Activated CD8-positive, alpha-beta T cell treated with anti-CD3 and anti-CD28 coated beads for 36 hours (primary cell): Measurements from ENCODE around the gene JAG2. TPM values are rescaled to one million over a fixed set of nuclear protein-coding genes. Genes with fewer than 3 reads are reported as not detected.

Source experiments
- ATAC-seq: fragments of 200-7000 bp; cut with Tn5 transposase; one replicate; pipeline ENCODE4 v1.10.0; 2021; ENCODE audit warnings: mild to moderate bottlenecking, moderate library complexity
- CTCF ChIA-PET: fragments of 350-600 bp; sonication (Branson Sonifier 250); formaldehyde crosslinking; loops from one replicate; lab custom pipeline; 2021; ENCODE audit warnings: antibody characterized with exemption; lab: Charles Lee
- POLR2A ChIA-PET: fragments of 350-600 bp; sonication (Branson Sonifier 250); formaldehyde crosslinking; loops from one replicate; lab custom pipeline; 2021; ENCODE audit warnings: antibody characterized with exemption; lab: Charles Lee
- DNase-seq: peaks from one replicate; pipeline ENCODE4 v3.0.0-alpha.2; 2020
- H3K27ac Mint-ChIP-seq: one replicate; pipeline ENCODE4 v1.8.0; 2021; ENCODE audit warnings: mild to moderate bottlenecking, mixed read lengths
- H3K27me3 Mint-ChIP-seq: one replicate; pipeline ENCODE4 v1.8.0; 2021; ENCODE audit warnings: mixed read lengths
- H3K36me3 Mint-ChIP-seq: one replicate; pipeline ENCODE4 v1.8.0; 2021; ENCODE audit warnings: low read depth, mixed read lengths
- H3K4me1 Mint-ChIP-seq: one replicate; pipeline ENCODE4 v1.8.0; 2021; ENCODE audit warnings: low read depth, mixed read lengths
- H3K4me3 Mint-ChIP-seq: one replicate; pipeline ENCODE4 v1.8.0; 2021; ENCODE audit warnings: mild to moderate bottlenecking, moderate library complexity, mixed read lengths
- H3K9me3 Mint-ChIP-seq: one replicate; pipeline ENCODE4 v1.8.0; 2021; ENCODE audit warnings: mixed read lengths
- CTCF ChIP-seq: fragments of 200-600 bp; IDR thresholded peaks from one replicate; pipeline ENCODE4 v1.8.0; 2022; ENCODE audit warnings: antibody characterized with exemption, mild to moderate bottlenecking
- intact Hi-C: fragments of 100-400 bp; cut with micrococcal nuclease; formaldehyde crosslinking; loops from one replicate; pipeline ENCODE4 v1.10.0; 2022
- total RNA-seq, 2 experiments: library from RNA; stranded (reverse); gene quantifications; one replicate each; pipeline ENCODE4 v1.2.3, GENCODE V29; 2021

Gene JAG2
- total RNA-seq, 2 experiments from 2014 or later: 3.6 to 4.1 TPM

- intact Hi-C loops: no loop called here
- CTCF ChIA-PET: interaction anchor here (0.8 to 4.1 kb wide), 2 partner anchors 10 to 18 kb away, joined by 3 to 12 read pairs; no protein-coding TSS in a partner anchor
These were observed 60.1 kb downstream of the JAG2 start for GRCh38 chr14:105108516-105108864.

GRCh38 chr14:105107781-105108515 lies 60.6 kb downstream of the JAG2 start:
- H3K27ac Mint-ChIP-seq: no peak overlapping the region
- POLR2A ChIA-PET: no interaction called here
- no peaks in the 10 kb centered on the region for H3K4me1 Mint-ChIP-seq
- DNase-seq (no peak), ATAC-seq (no peak)
- intact Hi-C loops: no loop called here
- no peak overlapping the region for H3K4me3 Mint-ChIP-seq
- no peaks in the 10 kb centered on the region for H3K9me3 Mint-ChIP-seq
- no peak for TF ChIP-seq CTCF
- H3K36me3 Mint-ChIP-seq: no peaks in the 10 kb centered on the region
- CTCF ChIA-PET: interaction anchor here (0.8 to 4.1 kb wide), 3 partner anchors 9 to 18 kb away, joined by 3 to 12 read pairs (median 8); no protein-coding TSS in a partner anchor
- H3K27me3 Mint-ChIP-seq: peaks cover 28% of the 10 kb centered on the region

More at GRCh38 chr14:105108516-105108864, 60.1 kb downstream of the JAG2 start:
- POLR2A ChIA-PET: no interaction called here
- Mint-ChIP-seq H3K36me3 (no peaks in the 10 kb centered on the region), H3K4me1 (no peaks in the 10 kb centered on the region), H3K9me3 (no peaks in the 10 kb centered on the region), H3K27ac (no peak overlapping the region), H3K4me3 (no peak overlapping the region), H3K27me3 (peaks cover 25% of the 10 kb centered on the region)
- DNase-seq (no peak), ATAC-seq (no peak)
- no peak for TF ChIP-seq CTCF

GRCh38 chr14:105107351-105107750 lies 61.2 kb downstream of the JAG2 start:
- no peak for TF ChIP-seq CTCF

GRCh38 chr14:105105158-105105557 lies 63.4 kb downstream of the JAG2 start:
- no peak for ATAC-seq
- Mint-ChIP-seq H3K9me3 (no peaks in the 10 kb centered on the region), H3K4me1 (no peaks in the 10 kb centered on the region), H3K27me3 (peaks cover 34% of the 10 kb centered on the region), H3K27ac (no peak overlapping the region), H3K4me3 (no peak overlapping the region), H3K36me3 (no peaks in the 10 kb centered on the region)
- POLR2A ChIA-PET: no interaction called here
- intact Hi-C loops: no loop called here
- CTCF ChIA-PET: interaction anchor here (4.1 kb wide), 1 partner anchor 15 kb away, joined by 12 read pairs; no protein-coding TSS in a partner anchor
- DNase-seq: no peak
- no peak for TF ChIP-seq CTCF

More at GRCh38 chr14:105107351-105107750, 61.2 kb downstream of the JAG2 start:
- Mint-ChIP-seq H3K27me3 (peaks cover 31% of the 10 kb centered on the region), H3K4me3 (no peak overlapping the region), H3K36me3 (no peaks in the 10 kb centered on the region), H3K9me3 (no peaks in the 10 kb centered on the region), H3K27ac (no peak overlapping the region), H3K4me1 (no peaks in the 10 kb centered on the region)
- CTCF ChIA-PET: interaction anchor here (2.7 to 4.1 kb wide), 2 partner anchors 13 to 17 kb away, joined by 8 to 12 read pairs; no protein-coding TSS in a partner anchor
- DNase-seq: no peak
- POLR2A ChIA-PET: no interaction called here
- no peak for ATAC-seq
- intact Hi-C loops: no loop called here

GRCh38 chr14:105102893-105103292 lies 65.7 kb downstream of the JAG2 start:
- ATAC-seq (no peak), DNase-seq (no peak)
- ChIA-PET POLR2A (no interaction called here), CTCF (interaction anchor here (1.0 kb wide), 1 partner anchor 12 kb away, joined by 4 read pairs; no protein-coding TSS in a partner anchor)
- Mint-ChIP-seq H3K36me3 (no peaks in the 10 kb centered on the region), H3K4me1 (no peaks in the 10 kb centered on the region), H3K27ac (no peak overlapping the region), H3K4me3 (no peak overlapping the region), H3K9me3 (no peaks in the 10 kb centered on the region), H3K27me3 (peaks cover 29% of the 10 kb centered on the region)
- intact Hi-C loops: no loop called here
- no peak for TF ChIP-seq CTCF
